Breast epithelium (tissue), 4 donors: ENCODE data around the gene MYBL2. TPM values are rescaled to one million over a fixed set of nuclear protein-coding genes. Genes with fewer than 3 reads are reported as not detected.

ENCODE experiments used
- DNase-seq, 2 donors: peaks; one replicate each; pipeline ENCODE4 v3.0.0-alpha.2; 2019; ENCODE audit warnings: low spot score in 2 of 2
- H3K27ac ChIP-seq, 2 donors: fragments of 200-600 bp; sonication (generic) in 1 of 2; one replicate each; pipeline ENCODE4 v1.5.1; 2016 to 2019; ENCODE audit warnings: mild to moderate bottlenecking in 1 of 2
- H3K27me3 ChIP-seq, 2 donors: fragments of 200-600 bp; sonication (generic) in 1 of 2; one replicate each; pipeline versions ENCODE4 v1.5.1 to v1.6.0; 2017 to 2019; ENCODE audit warnings: control low read depth in 1 of 2, mild to moderate bottlenecking in 1 of 2
- H3K36me3 ChIP-seq: fragments of 200-600 bp; one replicate; pipeline ENCODE4 v1.5.1; 2019
- H3K4me1 ChIP-seq, 2 donors: fragments of 200-600 bp; sonication (generic); one replicate each; pipeline ENCODE4 v1.5.1; 2016 to 2019; ENCODE audit warnings: control low read depth in 1 of 2
- H3K4me3 ChIP-seq, 3 donors: fragments of 200-600 bp; sonication (generic); 1 replicate in 2 of 3; 2 replicates in 1 of 3; pipeline ENCODE4 v1.5.1; 2016 to 2019; ENCODE audit warnings: mild to moderate bottlenecking in 3 of 3, moderate library complexity in 2 of 3
- H3K9me3 ChIP-seq, 2 donors: fragments of 200-600 bp; sonication (generic) in 1 of 2; one replicate each; pipeline ENCODE4 v1.5.1; 2016 to 2019; ENCODE audit warnings: control low read depth in 1 of 2
- CTCF ChIP-seq, 3 donors: fragments of 450-650 bp; IDR thresholded peaks; one replicate each; pipeline ENCODE4 v1.5.1; 2016 to 2017; ENCODE audit warnings: antibody characterized with exemption in 3 of 3, mild to moderate bottlenecking in 3 of 3, moderate library complexity in 3 of 3
- POLR2A ChIP-seq: fragments of 450-650 bp; IDR thresholded peaks from one replicate; pipeline ENCODE4 v1.6.1; 2016; ENCODE audit warnings: antibody characterized with exemption, mild to moderate bottlenecking, moderate library complexity
- POLR2AphosphoS5 ChIP-seq, 3 donors: sonication (generic); formaldehyde crosslinking; IDR thresholded peaks; one replicate each; pipeline ENCODE4 v1.6.1; 2017; ENCODE audit warnings: antibody characterized with exemption in 3 of 3
- intact Hi-C: fragments of 100-400 bp; cut with DNase I; formaldehyde crosslinking; loops from one replicate; pipeline ENCODE4 v1.15.1; 2023; ENCODE audit warnings: low total_unique reads
- total RNA-seq, 3 donors: library from RNA; depleted of rRNA; stranded (reverse); fragments of >200 nt; gene quantifications; one replicate each; pipeline ENCODE4 v1.1.0, GENCODE V29; 2016

Gene MYBL2
- total RNA-seq, 3 donors from 2014 or later: 0.32 to 0.44 TPM; not detected in 1

- intact Hi-C loops: no loop called here
- TF ChIP-seq POLR2AphosphoS5 (IDR thresholded peaks at IDR 0.05) (no peak), CTCF (IDR thresholded peaks at IDR 0.05) (no peak), POLR2A (no peak)
- Histone ChIP-seq H3K4me3 (no peak overlapping the region), H3K27me3 (peaks cover 0 to 22% of the 10 kb centered on the region in 2 donors), H3K9me3 (no peaks in the 10 kb centered on the region), H3K27ac (no peak overlapping the region), H3K36me3 (no peaks in the 10 kb centered on the region), H3K4me1 (peaks cover 5% of the 10 kb centered on the region in 2 donors)
- no peak for DNase-seq
Observed at GRCh38 chr20:43670423-43670822, 3.5 kb downstream of the MYBL2 start.

- no peak for DNase-seq
- Histone ChIP-seq H3K9me3 (no peaks in the 10 kb centered on the region), H3K27ac (no peak overlapping the region), H3K27me3 (no peaks in the 10 kb centered on the region), H3K4me1 (no peaks in the 10 kb centered on the region), H3K36me3 (no peaks in the 10 kb centered on the region), H3K4me3 (no peak overlapping the region)
- TF ChIP-seq POLR2AphosphoS5 (IDR thresholded peaks at IDR 0.05) (no peak), CTCF (IDR thresholded peaks at IDR 0.05) (no peak), POLR2A (no peak)
- intact Hi-C loops: no loop called here
Observed at GRCh38 chr20:43676368-43676767, 9.5 kb downstream of the MYBL2 start.

- intact Hi-C loops: no loop called here
- Histone ChIP-seq H3K9me3 (no peaks in the 10 kb centered on the region), H3K4me1 (no peaks in the 10 kb centered on the region), H3K36me3 (no peaks in the 10 kb centered on the region), H3K27me3 (no peaks in the 10 kb centered on the region), H3K4me3 (no peak overlapping the region), H3K27ac (no peak overlapping the region)
- TF ChIP-seq POLR2A: no peak
- TF ChIP-seq POLR2AphosphoS5 (IDR thresholded peaks at IDR 0.05): no peak
- no peak for TF ChIP-seq CTCF (IDR thresholded peaks at IDR 0.05)
- no peak for DNase-seq
Observed at GRCh38 chr20:43680981-43681380, 14.1 kb downstream of the MYBL2 start.

- Histone ChIP-seq H3K4me3 (no peak overlapping the region), H3K36me3 (no peaks in the 10 kb centered on the region), H3K4me1 (no peaks in the 10 kb centered on the region), H3K9me3 (no peaks in the 10 kb centered on the region), H3K27ac (no peak overlapping the region), H3K27me3 (no peaks in the 10 kb centered on the region)
- no peak for DNase-seq
- intact Hi-C loops: no loop called here
- TF ChIP-seq POLR2AphosphoS5 (IDR thresholded peaks at IDR 0.05) (no peak), POLR2A (no peak), CTCF (IDR thresholded peaks at IDR 0.05) (no peak)
Observed at GRCh38 chr20:43681468-43681942, 14.6 kb downstream of the MYBL2 start.

- no peak for DNase-seq
- intact Hi-C loops: no loop called here
- H3K9me3 ChIP-seq: no peaks in the 10 kb centered on the region
- no peaks in the 10 kb centered on the region for H3K27me3 ChIP-seq
- H3K4me3 ChIP-seq: no peak overlapping the region
- TF ChIP-seq POLR2A: no peak
- H3K4me1 ChIP-seq: no peaks in the 10 kb centered on the region
- no peaks in the 10 kb centered on the region for H3K36me3 ChIP-seq
- no peak overlapping the region for H3K27ac ChIP-seq
Observed at GRCh38 chr20:43681991-43682410, 15.1 kb downstream of the MYBL2 start.

GRCh38 chr20:43682446-43682845, 15.5 kb downstream of the MYBL2 start:
- Histone ChIP-seq H3K4me3 (no peak overlapping the region), H3K36me3 (no peaks in the 10 kb centered on the region), H3K4me1 (no peaks in the 10 kb centered on the region), H3K9me3 (no peaks in the 10 kb centered on the region), H3K27me3 (no peaks in the 10 kb centered on the region), H3K27ac (no peak overlapping the region)
- DNase-seq: no peak
- TF ChIP-seq POLR2AphosphoS5 (IDR thresholded peaks at IDR 0.05) (no peak), CTCF (IDR thresholded peaks at IDR 0.05) (no peak), POLR2A (no peak)
- intact Hi-C loops: no loop called here
